Uterus (tissue), 2 donors: ENCODE measurements around the gene KIAA0232.

Experiments
- CTCF ChIP-seq, 4 experiments: fragments of 200-600 bp in 2 of 4; fragments of 450-650 bp in 2 of 4; sonication (generic) in 2 of 4; IDR thresholded peaks; one replicate each; pipeline ENCODE4 v1.5.1; 2016 to 2019; ENCODE audit warnings: antibody characterized with exemption in 4 of 4, mild to moderate bottlenecking in 2 of 4, moderate library complexity in 1 of 4
- POLR2A ChIP-seq, 2 donors: fragments of 450-650 bp; IDR thresholded peaks; one replicate each; pipeline ENCODE4 v1.6.1; 2016; ENCODE audit warnings: antibody characterized with exemption in 2 of 2, mild to moderate bottlenecking in 1 of 2, moderate library complexity in 1 of 2

- TF ChIP-seq CTCF (IDR thresholded peaks at IDR 0.05), result no peak
- no peak for TF ChIP-seq POLR2A (IDR thresholded peaks at IDR 0.05)
These were observed 101.9 kb downstream of the KIAA0232 start for GRCh38 chr4:6884341-6884870.
